HG03139 (cell line): ENCODE measurements around the gene CIC.
"Not testable (repeated sequence)": the region's sequence is repeated elsewhere in the genome, so short reads cannot be mapped to it uniquely, and the experiment has no call there.

Experiments used
- ATAC-seq: cut with Tn5 transposase; IDR thresholded peaks from one replicate; pipeline ENCODE4 v1.9.1; 2021; ENCODE audit not compliant: unreplicated experiment

Gene CIC

GRCh38 chr19:42254089-42254849 lies 14.8 kb upstream of the CIC start:
- ATAC-seq: peak; percentile 18

GRCh38 chr19:42254850-42255765 lies 13.9 kb upstream of the CIC start, which contains the start of gene ERF:
Gene ERF, minus strand, starts transcription at chr19:42255128. Its CDS starts 129 bp downstream, at chr19:42254999.
- ATAC-seq: peak; percentile 52

- no peak for ATAC-seq
Observed at GRCh38 chr19:42255766-42256745, 13.0 kb upstream of the CIC start.

- not testable (repeated sequence) for ATAC-seq
Observed at GRCh38 chr19:42257842-42258241, 11.2 kb upstream of the CIC start.

GRCh38 chr19:42261763-42262162 lies 7.3 kb upstream of the CIC start:
- no peak for ATAC-seq

- ATAC-seq: not testable (repeated sequence)
Observed at GRCh38 chr19:42266105-42266504, 2.9 kb upstream of the CIC start.

GRCh38 chr19:42266928-42267603 lies 2.0 kb upstream of the CIC start:
- not testable (repeated sequence) for ATAC-seq

- ATAC-seq: no peak
Observed at GRCh38 chr19:42267644-42268141, 1.4 kb upstream of the CIC start.

- ATAC-seq: peak; percentile 46
Observed at GRCh38 chr19:42268142-42268703, 829 bp upstream of the CIC start.

GRCh38 chr19:42269478-42270345 lies 660 bp downstream of the CIC start:
- no peak for ATAC-seq

- no peak for ATAC-seq
Observed at GRCh38 chr19:42270346-42271044, 1.4 kb downstream of the CIC start.

- ATAC-seq: no peak
Observed at GRCh38 chr19:42271045-42271419, 2.0 kb downstream of the CIC start.

GRCh38 chr19:42271861-42272534 lies 2.9 kb downstream of the CIC start:
- ATAC-seq: no peak

- ATAC-seq: no peak
Observed at GRCh38 chr19:42272535-42272897, 3.5 kb downstream of the CIC start.

GRCh38 chr19:42272989-42273406 lies 3.9 kb downstream of the CIC start:
- ATAC-seq: no peak

GRCh38 chr19:42273407-42274064 lies 4.5 kb downstream of the CIC start:
- no peak for ATAC-seq

- no peak for ATAC-seq
Observed at GRCh38 chr19:42274065-42274682, 5.1 kb downstream of the CIC start.
